Activated naive CD4-positive, alpha-beta T cell treated with anti-CD3 and anti-CD28 coated beads, Interleukin-2, amount 10 ng/mL, durations not matched to agents 7 days and 5 days (primary cell): ENCODE data around the gene IZUMO1.
"Not testable (repeated sequence)": the region's sequence is repeated elsewhere in the genome, so short reads cannot be mapped to it uniquely, and the experiment has no call there.

Experiments used
- CTCF ChIA-PET: fragments of 350-600 bp; sonication (Branson Sonifier 250); formaldehyde crosslinking; loops from one replicate; lab custom pipeline; 2021; ENCODE audit warnings: antibody characterized with exemption; lab: Charles Lee
- DNase-seq: peaks from one replicate; pipeline ENCODE4 v3.0.0-alpha.2; 2020
- H3K27ac Mint-ChIP-seq: one replicate; pipeline ENCODE4 v1.8.0; 2021; ENCODE audit warnings: mild to moderate bottlenecking, moderate library complexity, mixed read lengths
- H3K27me3 Mint-ChIP-seq: one replicate; pipeline ENCODE4 v1.8.0; 2021; ENCODE audit warnings: mild to moderate bottlenecking, mixed read lengths
- H3K36me3 Mint-ChIP-seq: one replicate; pipeline ENCODE4 v1.8.0; 2021; ENCODE audit warnings: mixed read lengths
- H3K4me1 Mint-ChIP-seq: one replicate; pipeline ENCODE4 v1.8.0; 2021; ENCODE audit warnings: mixed read lengths
- H3K4me3 Mint-ChIP-seq: one replicate; pipeline ENCODE4 v1.8.0; 2021; ENCODE audit warnings: mild to moderate bottlenecking, moderate library complexity, mixed read lengths
- H3K9me3 Mint-ChIP-seq: one replicate; pipeline ENCODE4 v1.8.0; 2021; ENCODE audit warnings: mixed read lengths

IZUMO1 gene

DNA sequence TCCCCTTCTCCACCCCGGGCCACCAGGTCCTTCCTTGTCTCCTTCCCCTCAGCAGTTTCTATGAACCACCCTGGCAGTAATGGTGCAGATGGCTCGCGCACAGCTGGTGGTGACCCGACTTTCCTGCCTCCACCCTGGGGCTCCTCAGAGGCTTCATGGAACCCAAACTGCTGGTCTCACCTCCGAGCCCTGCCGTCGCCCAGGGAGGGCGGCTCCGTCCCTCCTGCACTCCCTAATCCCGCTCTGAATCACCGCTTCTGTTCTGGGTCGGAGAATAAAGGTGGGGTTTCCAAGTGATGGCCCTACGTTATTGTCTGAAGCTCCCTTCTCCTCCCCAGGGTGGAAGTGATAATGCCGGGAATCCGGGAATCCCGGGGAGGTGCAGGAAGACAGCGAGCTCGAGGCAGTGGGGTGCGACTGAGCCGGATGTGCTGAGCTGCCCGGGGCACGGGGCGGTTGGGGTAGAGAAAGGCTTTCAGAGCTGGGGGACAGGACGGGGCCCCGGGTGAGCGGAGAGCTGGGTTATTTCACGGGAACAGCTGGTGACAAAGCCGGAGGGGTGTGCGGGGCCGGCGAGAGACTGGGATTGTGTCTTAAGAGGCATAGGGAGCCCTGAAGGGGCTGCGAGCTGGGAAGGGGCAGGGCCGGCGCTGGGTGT lies 50.2 kb downstream of the IZUMO1 start:
- CTCF ChIA-PET = interaction anchor here (0.6 kb wide), 1 partner anchor 416 kb away, joined by 3 read pairs; no protein-coding TSS in a partner anchor
- Mint-ChIP-seq H3K4me3 (peak overlapping the region; percentile 21), H3K4me1 (peaks cover 10% of the 10 kb centered on the region), H3K27me3 (peaks cover 40% of the 10 kb centered on the region), H3K27ac (no peak overlapping the region), H3K9me3 (no peaks in the 10 kb centered on the region), H3K36me3 (peaks cover 1% of the 10 kb centered on the region)
- peak; percentile 26 for DNase-seq

DNA sequence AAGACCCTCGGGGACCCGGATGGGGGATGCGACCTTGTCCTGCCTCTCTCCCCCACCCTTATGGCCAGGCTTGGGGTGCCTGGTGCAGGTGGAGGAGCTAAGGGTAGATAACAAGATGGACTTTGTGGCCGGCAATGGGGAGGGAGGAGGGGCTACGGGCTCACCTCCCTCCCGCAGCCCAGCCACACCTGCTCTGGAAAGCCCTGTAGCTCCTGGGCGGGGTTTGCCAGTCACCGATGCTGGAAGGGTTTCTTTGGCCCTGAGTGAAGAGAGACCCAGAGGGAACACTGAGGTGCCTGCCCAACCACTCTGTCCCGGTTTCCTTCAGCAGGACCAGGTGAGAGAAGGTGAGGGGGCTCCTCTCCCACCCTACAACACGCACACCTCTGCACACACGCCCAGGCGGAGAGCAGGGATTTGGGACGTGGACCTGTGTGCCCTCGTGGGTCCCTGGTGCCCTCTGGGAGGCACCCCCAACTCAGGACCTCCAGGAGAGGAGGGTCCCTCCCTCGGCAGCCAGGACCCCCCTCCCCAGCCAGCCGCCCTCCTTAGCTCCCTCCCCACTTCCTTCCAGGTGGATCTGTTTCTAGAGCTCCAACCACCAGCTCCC lies 50.9 kb downstream of the IZUMO1 start, which contains the start of gene FUT2:
Gene FUT2, plus strand, starts transcription at position 229 of the 610 bp plus-strand sequence. CDS start 6,986 bp downstream, outside the sequence.
- H3K27me3 Mint-ChIP-seq = peaks cover 40% of the 10 kb centered on the region
- DNase-seq = no peak
- no peak within 1 kb of the TSS for H3K27ac Mint-ChIP-seq
- peak within 1 kb of the TSS; percentile 21 for H3K4me3 Mint-ChIP-seq
- CTCF ChIA-PET = no interaction called here
- no peaks in the 10 kb centered on the region for H3K9me3 Mint-ChIP-seq
- peaks cover under 1% of the 10 kb centered on the region for H3K36me3 Mint-ChIP-seq
- H3K4me1 Mint-ChIP-seq = peaks cover 10% of the 10 kb centered on the region

DNA sequence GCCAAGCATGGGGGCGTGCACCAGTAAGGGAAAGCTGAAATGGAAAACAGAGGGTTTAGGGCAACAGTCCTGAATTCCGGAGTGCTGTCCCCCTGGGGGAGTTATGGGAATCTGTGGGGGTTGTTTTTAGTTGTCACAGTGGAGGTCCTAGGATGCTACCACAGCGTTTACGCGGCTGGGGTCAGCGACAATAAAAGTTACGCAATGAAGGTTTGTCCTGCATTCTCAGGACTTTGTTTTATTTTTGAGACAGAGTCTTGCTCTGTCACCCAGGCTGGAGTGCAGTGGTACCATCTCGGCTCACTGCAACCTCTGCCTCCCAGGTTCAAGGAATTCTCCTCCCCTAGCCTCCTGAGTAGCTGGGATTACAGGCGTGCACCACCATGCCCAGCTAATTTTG lies 53.1 kb downstream of the IZUMO1 start:
- CTCF ChIA-PET = not testable (repeated sequence)

More for the DNA sequence above, 53.1 kb downstream of the IZUMO1 start:
- Mint-ChIP-seq H3K4me1 (peaks cover 10% of the 10 kb centered on the region), H3K27me3 (peaks cover 37% of the 10 kb centered on the region)
- H3K36me3 Mint-ChIP-seq, H3K27ac Mint-ChIP-seq, H3K4me3 Mint-ChIP-seq, H3K9me3 Mint-ChIP-seq, DNase-seq: not testable (repeated sequence)
